Sigmoid colon (tissue), 4 donors: Measurements from ENCODE around the gene HLA-DOB.
"Not testable (repeated sequence)": the region's sequence is repeated elsewhere in the genome, so short reads cannot be mapped to it uniquely, and the experiment has no call there.

ENCODE experiments used
- EP300 ChIP-seq, 4 donors: sonication (generic); formaldehyde crosslinking; IDR thresholded peaks; one replicate each; pipeline ENCODE4 v1.6.1; 2017; ENCODE audit warnings: antibody characterized with exemption in 4 of 4
- POLR2AphosphoS5 ChIP-seq, 4 donors: sonication (generic); formaldehyde crosslinking; IDR thresholded peaks; one replicate each; pipeline ENCODE4 v1.6.1; 2017; ENCODE audit warnings: antibody characterized with exemption in 4 of 4
- TF ChIP-seq, protein P1 (sequence below), 4 experiments: fragments of 450-650 bp in 3 of 4; fragments of 200-600 bp in 1 of 4; IDR thresholded peaks; one replicate each; pipeline ENCODE4 v1.5.1; 2016 to 2019; ENCODE audit warnings: antibody characterized with exemption in 4 of 4, mild to moderate bottlenecking in 3 of 4, moderate library complexity in 2 of 4

DNA sequence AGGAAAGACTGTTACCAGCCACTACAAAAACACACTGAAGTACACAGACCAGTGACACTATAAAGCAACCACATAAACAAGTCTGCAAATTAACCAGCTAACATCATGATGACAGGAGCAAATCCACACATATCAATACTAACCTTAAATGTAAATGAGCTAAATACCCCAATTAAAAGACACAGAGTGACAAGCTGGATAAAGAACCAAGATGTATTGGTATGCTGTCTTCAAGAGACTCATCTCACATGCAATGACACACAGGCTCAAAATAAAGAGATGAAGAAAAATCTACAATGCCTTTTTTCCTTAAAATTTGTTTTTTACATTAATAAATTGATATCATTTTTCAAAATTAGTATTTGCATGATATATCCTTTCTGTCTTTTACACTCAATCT is 33.9 kb downstream of the HLA-DOB start:
- TF ChIP-seq EP300, POLR2AphosphoS5 (IDR thresholded peaks at IDR 0.05): not testable (repeated sequence)
- TF ChIP-seq, protein P1, sequence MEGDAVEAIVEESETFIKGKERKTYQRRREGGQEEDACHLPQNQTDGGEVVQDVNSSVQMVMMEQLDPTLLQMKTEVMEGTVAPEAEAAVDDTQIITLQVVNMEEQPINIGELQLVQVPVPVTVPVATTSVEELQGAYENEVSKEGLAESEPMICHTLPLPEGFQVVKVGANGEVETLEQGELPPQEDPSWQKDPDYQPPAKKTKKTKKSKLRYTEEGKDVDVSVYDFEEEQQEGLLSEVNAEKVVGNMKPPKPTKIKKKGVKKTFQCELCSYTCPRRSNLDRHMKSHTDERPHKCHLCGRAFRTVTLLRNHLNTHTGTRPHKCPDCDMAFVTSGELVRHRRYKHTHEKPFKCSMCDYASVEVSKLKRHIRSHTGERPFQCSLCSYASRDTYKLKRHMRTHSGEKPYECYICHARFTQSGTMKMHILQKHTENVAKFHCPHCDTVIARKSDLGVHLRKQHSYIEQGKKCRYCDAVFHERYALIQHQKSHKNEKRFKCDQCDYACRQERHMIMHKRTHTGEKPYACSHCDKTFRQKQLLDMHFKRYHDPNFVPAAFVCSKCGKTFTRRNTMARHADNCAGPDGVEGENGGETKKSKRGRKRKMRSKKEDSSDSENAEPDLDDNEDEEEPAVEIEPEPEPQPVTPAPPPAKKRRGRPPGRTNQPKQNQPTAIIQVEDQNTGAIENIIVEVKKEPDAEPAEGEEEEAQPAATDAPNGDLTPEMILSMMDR (IDR thresholded peaks at IDR 0.05): not testable (repeated sequence)
